SW480 (cell line): Measurements from ENCODE around the gene PPIG.
"Not testable (repeated sequence)": the region's sequence is repeated elsewhere in the genome, so short reads cannot be mapped to it uniquely, and the experiment has no call there.

ENCODE experiments used
- DNase-seq: peaks from one replicate; pipeline ENCODE4 v3.0.0-alpha.2; 2016; ENCODE audit warnings: low spot score

Gene PPIG

DNA sequence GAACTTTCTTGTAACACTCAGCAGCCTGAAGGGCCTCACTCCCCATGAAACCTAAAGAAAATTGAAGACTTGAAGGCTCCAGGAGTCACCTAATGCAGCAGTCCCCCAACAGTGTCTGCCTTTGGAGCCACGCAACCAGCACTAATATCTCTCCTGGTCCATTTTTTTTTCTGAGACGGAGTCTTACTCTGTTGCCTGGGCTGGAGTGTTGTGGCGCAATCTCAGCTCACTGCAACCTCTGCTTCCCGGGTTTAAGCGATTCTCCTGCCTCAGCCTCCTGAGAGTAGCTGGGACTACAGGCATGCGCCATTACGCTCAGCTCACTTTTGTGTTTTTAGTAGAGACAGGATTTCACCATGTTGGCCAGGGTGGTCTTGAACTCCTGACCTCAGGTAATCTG, 12.4 kb downstream of the PPIG start:
- DNase-seq = not testable (repeated sequence)

DNA sequence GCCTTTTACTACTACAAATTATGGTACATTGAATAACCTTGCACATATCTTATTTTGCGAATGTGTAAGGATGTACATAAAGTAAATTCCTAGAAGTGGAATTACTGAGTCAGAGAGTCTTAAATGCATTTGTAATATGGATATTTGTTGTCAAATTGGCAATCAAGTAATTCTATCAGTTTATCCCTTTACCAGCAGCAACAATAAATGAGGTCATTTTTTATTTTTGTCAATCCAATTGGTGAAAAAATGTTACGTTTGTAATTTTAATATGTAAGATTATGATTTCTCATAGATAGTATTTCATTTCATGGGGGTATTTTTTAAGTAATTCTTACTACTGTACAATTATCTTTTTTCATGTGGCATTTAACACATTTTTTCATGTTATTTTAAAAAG, 14.8 kb downstream of the PPIG start:
- no peak for DNase-seq

DNA sequence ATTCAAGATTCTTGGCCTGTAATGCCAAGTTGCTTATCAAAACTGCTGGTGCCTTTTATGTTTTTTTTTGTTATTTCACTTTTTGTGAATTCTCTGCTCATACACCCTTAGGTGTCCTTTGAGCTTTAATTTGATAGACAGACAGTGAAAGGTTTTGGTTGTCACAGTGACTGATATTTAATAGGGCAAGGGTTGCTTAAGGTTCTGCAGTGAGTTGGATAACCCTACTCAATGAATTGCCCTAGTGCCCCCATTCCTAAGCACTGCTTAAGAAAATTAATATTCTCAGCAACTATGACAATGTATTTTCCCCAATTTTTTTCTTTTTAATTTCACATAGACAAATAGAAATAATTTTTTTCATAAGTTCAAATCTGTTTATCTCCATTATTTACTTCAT, 15.4 kb downstream of the PPIG start:
- no peak for DNase-seq

DNA sequence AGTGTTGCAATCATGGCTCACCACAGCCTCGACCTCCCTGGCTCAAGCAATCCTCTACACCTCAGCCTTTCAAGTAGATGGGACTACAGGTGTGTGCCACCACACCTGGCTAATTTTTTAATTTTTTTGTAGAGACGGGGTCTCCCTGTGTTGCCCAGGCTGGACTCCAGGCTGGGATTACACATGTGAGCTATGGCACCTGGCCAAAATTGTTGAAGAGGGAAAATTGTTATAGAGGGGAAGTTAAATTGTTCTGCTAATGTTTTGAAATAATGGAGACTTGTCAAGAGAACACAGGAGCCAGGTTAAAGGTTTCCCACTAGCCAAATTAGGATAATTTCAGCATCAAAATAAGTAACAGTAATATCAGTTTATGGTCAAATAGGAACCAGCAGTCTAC, 25.1 kb downstream of the PPIG start:
- no peak for DNase-seq

DNA sequence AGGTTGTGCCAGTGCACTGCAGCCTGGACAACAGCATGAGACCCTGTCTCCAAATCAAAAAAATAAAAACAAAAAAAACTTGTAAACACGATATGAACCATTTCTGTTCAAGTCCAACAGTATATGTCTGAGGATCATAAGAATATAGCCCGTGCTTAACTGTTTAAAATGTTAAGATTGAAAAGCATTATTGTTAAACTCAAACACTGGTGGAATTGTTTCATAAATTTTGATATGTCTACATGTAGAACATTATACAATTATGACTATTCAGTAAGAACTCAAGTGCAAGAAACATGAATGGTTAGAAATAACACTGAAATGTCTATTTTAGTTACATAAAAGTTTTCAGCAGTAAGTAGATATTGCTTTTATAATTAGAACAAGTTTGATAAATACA, 29.7 kb downstream of the PPIG start:
- no peak for DNase-seq

DNA sequence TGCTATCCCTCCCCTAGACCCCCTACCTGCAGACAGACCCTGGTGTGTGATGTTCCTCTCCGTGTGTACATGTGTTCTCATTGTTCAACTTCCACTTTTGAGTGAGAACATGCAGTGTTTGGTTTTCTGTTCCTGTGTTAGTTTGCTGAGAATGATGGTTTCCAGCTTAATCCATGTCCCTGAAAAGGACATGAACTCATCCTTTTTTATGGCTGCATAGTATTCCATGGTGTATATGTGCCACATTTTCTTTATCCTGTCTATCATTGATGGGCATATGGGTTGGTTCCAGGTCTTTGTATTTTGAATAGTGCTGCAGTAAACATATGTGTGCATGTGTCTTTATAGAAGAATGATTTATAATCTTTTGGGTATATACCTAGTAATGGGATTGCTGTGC, 31.8 kb downstream of the PPIG start:
- not testable (repeated sequence) for DNase-seq

DNA sequence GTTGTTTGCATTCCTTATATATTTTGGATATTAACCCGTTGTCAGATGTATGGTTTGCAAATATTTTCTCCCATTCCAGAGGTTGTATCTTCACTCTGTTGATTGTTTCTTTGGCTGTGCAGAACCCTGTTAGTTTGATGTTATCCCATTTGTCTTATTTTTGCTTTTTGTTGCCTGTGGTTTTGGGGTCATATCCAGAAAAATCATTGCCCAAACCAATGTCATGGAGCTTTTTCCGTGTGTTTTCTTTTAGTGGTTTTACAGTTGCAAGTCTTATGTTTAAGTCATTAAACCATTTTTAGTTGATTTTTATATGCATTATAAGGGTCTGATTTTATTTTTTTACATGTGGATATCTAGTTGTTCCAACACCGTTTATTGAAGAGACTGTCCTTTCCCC, 35.8 kb downstream of the PPIG start:
- DNase-seq = no peak

DNA sequence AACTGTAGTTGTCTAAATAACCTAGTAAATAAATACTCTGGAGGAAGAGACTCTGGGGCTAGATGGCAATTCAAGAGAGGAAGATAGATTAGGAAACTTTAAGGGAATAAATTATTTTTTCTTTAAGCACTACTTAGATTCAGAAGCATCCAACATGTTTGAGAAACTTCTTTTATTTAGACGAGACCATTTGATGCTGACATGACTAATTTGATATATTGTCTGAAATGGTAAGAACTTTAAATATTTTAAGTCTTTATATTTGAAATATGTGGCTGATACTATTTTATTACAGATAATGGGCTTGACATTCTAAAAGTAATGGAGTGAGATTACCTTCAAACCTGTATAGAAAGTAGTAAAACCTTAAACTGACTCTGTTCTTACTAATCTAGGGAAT, 36.4 kb downstream of the PPIG start:
- DNase-seq = no peak

DNA sequence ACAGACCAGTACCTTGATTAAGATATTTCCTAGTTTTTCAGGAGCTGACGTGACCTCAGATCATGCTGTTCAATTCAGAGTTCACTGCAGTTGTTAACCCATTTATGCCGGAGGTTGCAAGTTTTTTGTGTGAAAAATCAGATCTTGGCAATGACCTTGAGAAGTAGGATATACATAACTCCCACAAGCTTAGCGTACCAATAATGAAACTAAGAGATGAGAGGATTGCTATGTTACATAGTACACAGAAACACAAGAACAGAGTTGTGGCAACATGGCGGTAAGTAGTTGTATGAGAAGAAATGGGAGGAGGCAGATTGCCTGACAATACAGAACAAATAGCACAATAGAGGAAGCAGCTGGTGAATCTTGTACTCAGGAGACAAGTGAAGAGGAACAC, 39.1 kb downstream of the PPIG start:
- no peak for DNase-seq

DNA sequence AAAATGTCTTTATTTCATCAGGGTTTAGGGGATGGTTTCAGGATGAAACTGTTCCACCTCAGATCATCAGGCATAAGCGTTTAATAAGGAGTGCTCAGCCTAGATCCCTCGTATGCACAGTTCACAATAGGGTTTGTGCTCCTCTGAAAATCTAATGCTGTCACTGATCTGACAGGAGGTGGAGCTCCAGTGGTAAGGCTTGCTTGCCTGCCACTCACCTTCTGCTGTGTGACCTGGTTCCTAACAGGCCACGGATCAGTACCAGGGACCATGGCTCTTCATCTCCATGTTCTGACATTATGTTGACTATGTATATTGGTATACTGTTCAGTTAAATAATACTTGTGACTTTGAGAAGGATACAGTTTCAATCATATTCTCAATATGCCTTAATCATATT, 41.6 kb downstream of the PPIG start:
- no peak for DNase-seq

DNA sequence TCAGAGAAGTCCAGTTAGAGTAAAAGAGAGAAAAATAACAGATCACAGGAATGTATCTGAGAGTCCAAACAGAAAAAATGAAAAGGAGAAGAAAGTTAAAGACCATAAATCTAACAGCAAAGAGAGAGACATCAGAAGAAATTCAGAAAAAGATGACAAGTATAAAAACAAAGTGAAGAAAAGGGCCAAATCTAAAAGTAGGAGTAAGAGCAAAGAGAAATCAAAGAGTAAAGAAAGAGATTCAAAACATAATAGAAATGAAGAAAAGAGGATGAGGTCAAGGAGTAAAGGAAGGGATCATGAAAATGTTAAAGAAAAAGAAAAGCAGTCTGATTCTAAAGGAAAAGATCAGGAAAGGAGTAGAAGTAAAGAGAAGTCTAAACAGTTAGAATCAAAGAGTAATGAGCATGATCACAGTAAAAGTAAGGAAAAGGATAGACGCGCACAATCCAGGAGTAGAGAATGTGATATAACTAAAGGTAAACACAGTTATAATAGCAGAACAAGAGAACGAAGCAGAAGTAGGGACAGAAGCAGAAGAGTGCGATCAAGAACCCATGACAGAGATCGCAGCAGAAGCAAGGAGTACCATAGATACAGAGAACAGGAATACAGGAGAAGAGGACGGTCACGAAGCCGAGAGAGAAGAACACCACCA, 52.4 kb downstream of the PPIG start:
- DNase-seq = no peak

DNA sequence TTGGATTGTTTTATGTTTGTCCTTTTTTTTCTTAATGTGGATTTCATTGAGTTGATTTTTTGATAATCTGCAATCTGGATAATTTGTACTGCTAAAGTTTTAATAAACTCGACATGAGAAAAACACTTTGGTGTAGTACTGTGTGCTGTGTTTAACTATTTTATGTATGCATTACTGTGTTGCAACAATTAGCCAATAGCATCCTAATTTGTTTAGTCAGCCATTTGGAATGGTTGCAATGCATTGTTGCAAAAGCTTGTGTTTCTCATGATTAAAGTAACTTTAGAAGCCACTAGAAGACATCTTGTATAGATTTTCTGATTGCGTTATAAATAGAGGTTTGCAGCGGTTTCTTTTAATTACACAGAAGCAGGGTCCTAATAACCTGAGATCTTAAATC, 53.5 kb downstream of the PPIG start:
- no peak for DNase-seq

DNA sequence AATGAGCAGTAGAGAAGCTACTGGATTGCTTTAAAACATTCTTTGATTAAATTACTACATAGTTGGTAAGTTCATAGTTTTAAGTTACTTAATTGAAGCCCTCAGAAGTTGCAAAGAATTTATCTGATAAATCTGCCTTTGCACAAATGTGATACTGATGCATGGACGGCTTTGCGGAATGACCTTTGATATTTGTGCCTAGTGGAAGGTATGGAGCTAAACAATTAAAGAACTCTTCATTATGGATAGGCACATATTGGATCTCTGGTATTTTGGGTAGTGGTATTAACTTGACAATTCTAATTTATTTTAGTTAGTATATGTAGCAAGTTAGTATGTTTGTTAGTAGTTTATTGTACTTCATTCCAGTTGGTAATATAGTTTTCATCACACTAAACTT, 56.0 kb downstream of the PPIG start:
- DNase-seq = no peak

DNA sequence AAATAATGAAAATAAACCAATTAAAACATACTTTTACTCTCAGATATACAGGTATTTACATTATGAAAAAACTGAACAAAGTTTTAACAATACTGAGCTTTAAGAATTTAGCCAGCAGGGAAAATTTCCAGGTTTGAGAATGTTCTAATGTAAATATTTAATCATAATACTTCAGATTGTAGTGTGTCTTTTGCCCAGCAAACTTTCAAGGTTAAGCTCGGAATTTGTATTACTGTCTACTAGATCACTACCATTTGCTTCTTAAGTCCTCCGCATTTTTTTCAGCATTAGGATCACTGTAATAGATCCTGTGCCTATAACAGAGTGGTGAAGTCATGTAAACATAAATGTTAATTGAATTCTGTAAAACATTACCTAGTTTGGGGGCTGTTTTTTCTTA, 57.3 kb downstream of the PPIG start:
- DNase-seq = no peak

DNA sequence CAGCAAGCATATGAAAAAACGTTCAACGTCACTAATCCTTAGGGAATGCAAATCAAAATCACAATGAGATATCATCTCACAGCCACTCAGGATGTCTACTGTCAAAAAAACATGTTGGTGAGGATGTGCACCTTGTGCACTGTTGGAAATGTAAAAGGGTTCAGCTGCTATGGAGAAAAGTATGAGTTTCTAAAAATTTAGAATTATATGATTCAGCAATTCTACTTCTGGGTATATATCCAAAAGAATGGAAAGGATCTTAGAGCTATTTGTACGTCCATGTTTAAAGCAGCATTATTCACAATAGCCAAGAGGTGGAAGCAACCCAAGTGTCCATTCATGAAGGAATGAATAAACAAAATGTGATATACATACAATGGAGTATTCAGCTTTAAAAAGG, 60.0 kb downstream of the PPIG start:
- DNase-seq = no peak

DNA sequence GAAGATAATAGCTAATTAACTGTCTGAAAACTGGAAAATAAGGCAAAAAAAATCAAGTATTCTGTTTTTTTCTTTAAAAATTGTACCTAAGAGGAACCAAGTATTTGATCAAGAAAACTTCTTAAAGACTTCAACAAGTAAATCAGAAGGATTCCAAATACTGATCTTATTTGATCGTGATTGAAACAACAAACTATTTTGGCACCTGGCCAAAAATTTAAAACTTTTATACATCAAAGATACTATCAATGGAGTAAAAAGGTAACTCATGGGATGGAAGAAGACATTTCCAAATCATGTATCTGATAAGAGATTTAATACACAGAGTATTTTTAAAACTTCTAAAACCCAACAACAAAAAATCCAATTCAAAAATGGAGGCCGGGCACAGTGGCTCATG, 63.3 kb downstream of the PPIG start:
- no peak for DNase-seq

DNA sequence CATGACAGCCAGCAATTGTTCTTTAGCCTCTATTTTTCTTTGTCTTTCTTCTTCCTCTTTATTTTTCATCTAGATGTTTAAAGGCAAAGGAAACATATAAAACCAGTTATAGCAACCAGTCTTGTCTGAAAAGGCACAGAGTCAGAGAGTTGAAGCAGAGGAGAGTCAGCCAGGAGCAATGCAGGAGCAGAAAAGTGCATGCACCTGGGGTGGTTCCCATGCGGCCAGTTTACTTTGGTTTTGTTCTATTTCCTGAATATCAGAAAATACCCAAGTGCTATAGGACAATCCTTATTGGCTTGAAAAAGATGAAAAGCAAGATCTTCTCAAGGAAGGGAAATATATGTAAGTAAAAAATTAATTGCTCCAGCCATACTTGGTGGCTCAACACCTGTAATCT, 65.1 kb downstream of the PPIG start:
- no peak for DNase-seq

DNA sequence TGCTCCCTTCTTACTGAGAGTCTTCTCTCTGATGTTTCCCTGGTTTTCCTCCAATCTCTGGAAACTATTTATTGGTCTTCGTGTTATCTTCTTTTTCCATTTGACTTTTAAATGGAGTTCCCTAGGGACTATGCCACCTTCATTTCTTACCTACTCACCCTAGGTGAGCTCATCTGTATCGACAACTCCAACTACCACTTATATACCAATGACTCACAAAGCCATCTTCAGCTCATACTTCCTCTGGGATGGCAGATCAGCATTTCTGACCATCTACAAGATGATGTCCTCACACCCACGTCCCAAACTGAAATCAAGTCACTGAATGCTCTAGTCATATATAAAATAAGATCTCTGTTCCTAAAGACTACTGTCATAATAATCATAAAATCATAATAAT, 69.5 kb downstream of the PPIG start:
- DNase-seq = peak; percentile 8

DNA sequence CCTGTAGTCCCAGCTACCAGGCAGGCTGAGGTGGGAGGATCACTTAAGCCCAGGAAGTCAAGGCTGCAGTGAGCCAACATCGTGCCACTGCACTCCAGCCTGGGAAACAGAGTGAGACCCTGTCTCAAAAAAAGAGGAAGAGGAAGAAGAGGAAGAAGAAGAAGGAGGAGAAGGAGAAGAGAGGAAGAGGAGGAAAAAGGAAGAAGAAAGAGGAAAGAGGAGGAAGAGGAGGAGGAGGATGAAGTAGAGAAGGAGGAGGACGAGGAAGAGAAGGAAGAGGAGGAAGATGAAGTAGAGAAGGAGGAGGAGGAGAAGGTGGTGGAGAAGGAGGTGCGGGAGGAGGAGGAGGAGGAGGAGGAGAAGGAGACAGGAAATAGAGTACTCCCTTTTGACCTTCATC, 72.0 kb downstream of the PPIG start:
- DNase-seq = no peak

DNA sequence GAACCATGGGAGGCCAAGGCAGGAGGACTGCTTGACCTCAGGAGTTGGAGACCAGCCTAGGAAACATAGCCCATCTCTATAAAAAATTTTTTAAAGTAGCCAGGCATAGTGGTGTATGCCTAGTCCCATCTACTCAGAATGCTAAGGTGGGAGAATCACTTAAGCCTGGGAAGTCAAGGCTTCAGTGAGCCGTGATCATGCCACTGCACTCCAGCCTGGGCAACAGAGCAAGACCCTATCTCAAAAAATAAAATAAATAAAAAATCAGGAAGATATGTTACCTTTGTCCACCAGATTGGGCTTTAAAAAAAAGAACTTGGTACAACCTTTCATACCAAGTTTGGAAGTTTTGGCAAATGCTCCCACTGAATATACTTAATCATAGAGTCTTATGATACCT, 74.7 kb downstream of the PPIG start:
- no peak for DNase-seq

DNA sequence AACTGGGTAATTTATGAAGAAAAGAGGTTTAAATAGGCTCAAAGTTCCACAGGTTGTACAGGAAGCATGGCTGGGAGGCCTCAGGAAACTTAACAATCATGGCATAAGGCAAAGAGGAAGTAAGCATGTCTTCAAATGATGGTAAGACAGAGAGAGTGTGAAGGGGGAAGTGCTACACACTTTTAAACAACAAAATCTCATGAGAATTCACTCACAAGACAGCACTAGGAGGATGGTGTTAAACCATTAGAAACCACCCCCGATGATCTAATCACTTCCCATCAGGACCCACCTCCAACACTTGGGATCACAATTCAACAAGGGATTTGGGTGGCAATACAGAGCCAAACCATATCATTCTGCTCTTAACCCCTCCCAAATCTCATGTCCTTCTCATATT, 75.2 kb downstream of the PPIG start:
- no peak for DNase-seq

DNA sequence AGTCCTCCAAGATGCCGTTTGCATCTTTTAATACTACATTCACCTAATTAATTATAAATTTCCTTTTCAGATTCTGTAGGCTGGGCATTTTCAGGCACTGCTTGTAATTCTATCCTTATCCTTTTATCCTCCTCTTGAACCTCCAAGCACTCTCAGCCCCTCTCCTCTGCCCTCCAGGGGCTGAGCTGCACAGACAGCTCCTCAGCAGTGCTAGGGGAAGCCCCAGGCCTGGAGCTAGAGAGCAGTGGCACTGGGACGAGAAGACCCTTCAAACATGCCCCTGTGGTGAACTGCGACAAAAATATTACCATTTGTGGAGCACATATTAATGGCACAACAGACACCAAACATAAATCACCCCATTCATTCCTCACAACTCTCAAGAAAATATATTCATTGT, 77.1 kb downstream of the PPIG start:
- no peak for DNase-seq

DNA sequence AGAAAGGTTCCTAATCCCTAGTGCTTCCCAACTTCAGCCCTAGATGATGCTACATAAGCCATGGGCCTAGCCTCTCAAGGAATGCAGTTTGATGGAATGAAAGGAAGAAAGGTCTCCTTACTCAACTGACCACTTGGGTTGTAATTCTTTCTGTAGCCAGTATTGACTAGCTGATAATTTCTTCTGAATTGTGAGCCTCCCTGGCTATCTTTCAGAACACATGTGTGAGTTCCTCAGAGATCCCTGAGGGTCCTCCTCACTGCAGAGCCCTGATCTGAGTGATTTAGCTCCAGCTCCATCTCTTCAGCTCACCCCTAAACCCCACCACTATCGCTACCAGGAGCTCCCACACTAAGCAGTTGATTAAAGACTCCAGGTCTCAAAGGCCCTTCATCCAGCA, 78.6 kb downstream of the PPIG start:
- no peak for DNase-seq

DNA sequence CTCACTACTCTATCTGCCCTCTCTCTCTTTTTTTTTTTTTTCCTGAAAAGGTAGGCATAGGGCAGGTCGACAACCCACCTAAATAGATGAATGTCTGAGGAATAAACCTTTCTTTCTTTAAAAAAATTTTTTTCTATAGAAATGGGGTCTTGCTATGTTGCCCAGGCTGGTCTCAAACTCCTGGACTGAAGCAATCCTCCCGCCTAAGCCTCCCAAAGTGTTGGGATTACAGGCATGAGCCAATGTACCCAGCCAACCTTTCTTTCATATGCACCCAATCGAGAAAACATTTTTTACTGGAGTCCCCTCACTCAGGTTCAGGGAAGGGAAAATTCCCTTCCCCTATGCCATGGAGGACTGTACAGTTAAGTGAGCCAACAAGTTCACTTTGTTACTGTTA, 79.1 kb downstream of the PPIG start:
- no peak for DNase-seq

DNA sequence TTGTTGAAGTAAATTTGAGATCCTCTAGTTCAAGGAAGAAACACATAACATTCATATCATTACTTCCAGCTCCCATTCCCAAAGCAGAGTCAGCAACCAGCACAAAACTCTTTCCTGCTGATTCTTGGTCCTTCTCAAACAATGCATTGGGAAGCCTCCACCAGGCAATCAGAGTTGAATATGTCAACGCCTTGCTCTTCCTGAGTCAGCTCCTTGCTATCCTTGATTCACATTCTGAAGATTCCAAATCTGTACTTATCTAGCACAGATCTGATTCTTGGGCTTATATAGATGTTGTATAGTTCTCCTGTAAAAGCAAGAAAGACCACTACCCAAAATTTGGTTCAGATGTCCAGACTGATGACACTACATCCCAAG, 80.4 kb downstream of the PPIG start:
- no peak for DNase-seq
